GM21737 (cell line): ENCODE measurements around the gene TMEM203.

Source experiments
- ATAC-seq: cut with Tn5 transposase; IDR thresholded peaks from one replicate; pipeline ENCODE4 v1.9.1; 2021; ENCODE audit warnings: mild to moderate bottlenecking, moderate library complexity; ENCODE audit not compliant: unreplicated experiment

TMEM203 gene

GRCh38 chr9:137219757-137220316 lies 14.4 kb upstream of the TMEM203 start:
- no peak for ATAC-seq

- no peak for ATAC-seq
These were observed 13.4 kb upstream of the TMEM203 start for GRCh38 chr9:137218754-137219271.

GRCh38 chr9:137218212-137218753 lies 12.8 kb upstream of the TMEM203 start:
- ATAC-seq = no peak

GRCh38 chr9:137217276-137218211 lies 12.1 kb upstream of the TMEM203 start:
- ATAC-seq = no peak

- no peak for ATAC-seq
These were observed 10.9 kb upstream of the TMEM203 start for GRCh38 chr9:137216188-137216965.

- ATAC-seq = no peak
These were observed 9.9 kb upstream of the TMEM203 start for GRCh38 chr9:137215196-137215986.

- ATAC-seq = no peak
These were observed 9.2 kb upstream of the TMEM203 start for GRCh38 chr9:137214620-137215019.

GRCh38 chr9:137213160-137214060 lies 8.0 kb upstream of the TMEM203 start:
- ATAC-seq = no peak

- no peak for ATAC-seq
These were observed 7.1 kb upstream of the TMEM203 start for GRCh38 chr9:137212520-137212919.

GRCh38 chr9:137211532-137211931 lies 6.1 kb upstream of the TMEM203 start:
- no peak for ATAC-seq

- ATAC-seq = no peak
These were observed 1.2 kb upstream of the TMEM203 start for GRCh38 chr9:137206602-137207001.

GRCh38 chr9:137204731-137205125 lies 720 bp downstream of the TMEM203 start:
- ATAC-seq = no peak

GRCh38 chr9:137202966-137203365 lies 2.5 kb downstream of the TMEM203 start:
- no peak for ATAC-seq

GRCh38 chr9:137201205-137201868 lies 4.1 kb downstream of the TMEM203 start:
- ATAC-seq = no peak

GRCh38 chr9:137200311-137201204 lies 4.9 kb downstream of the TMEM203 start, which contains the start of gene TPRN:
TSS of gene TPRN (minus strand) at chr9:137200741. CDS start at chr9:137200711, 30 bp downstream.
- ATAC-seq = peak; percentile 82

- ATAC-seq = no peak
These were observed 5.9 kb downstream of the TMEM203 start for GRCh38 chr9:137199411-137200121.

GRCh38 chr9:137198902-137199283 lies 6.6 kb downstream of the TMEM203 start:
- ATAC-seq = no peak
